NCI-H82 (cell line): ENCODE results near the gene BCAR1.
A peak's percentile ranks its signal among the peaks of the same experiment; 100 is the strongest.
"Not testable (repeated sequence)": the region's sequence is repeated elsewhere in the genome, so short reads cannot be mapped to it uniquely, and the experiment has no call there.

Experiments
- DNase-seq: peaks from one replicate; lab custom pipeline; 2025; lab: John Stamatoyannopoulos, UW

BCAR1 gene

DNA sequence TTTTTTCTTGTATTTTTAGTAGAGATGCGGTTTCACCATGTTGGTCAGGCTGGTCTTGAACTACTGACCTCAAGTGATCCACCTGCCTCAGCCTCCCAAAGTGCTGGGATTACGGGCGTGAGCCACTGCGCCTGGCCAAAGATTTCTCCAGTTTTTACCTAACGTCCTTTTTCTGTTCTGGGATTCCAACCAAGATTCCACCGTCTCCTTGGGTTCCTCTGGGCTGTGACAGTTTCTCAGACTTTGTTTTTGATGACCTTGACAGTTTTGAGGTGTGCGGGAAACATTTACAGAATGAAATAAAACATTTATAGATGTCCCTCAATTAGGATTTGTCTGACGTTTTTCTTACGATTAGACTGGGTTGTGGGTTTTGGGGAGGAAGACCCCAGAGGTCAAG, 17.9 kb upstream of the BCAR1 start:
- DNase-seq: not testable (repeated sequence)

DNA sequence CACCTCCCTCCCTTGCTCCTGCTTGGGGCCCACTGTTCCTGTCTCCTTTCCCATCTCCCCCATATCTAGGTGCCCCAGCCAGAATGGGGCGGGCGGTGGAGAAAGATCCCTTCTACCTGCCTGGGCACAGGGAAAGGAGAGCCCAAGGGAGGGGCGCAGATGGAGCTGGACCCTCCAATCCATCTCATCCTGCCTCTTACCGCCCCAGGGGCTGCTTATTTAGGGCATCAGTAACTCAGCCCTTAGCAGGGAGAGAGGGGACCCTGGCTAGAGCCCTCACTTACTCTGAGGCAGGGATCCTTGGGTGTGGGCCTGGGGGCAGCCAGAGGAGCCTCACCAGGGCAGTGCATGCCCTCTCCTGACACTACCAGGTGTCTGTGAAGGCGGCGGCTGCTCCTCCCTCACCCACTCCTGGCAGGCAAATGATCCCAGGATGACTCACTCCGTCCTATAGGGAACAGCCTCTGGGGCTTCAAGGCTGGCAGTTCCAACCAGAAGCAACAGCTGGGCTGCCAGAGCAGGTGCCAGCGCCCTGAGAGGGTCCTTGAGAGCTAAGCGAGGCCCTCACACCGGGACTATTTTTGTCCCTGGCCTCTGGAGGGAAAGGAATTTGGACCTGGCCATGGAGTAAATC, 16.3 kb upstream of the BCAR1 start:
- DNase-seq: no peak

DNA sequence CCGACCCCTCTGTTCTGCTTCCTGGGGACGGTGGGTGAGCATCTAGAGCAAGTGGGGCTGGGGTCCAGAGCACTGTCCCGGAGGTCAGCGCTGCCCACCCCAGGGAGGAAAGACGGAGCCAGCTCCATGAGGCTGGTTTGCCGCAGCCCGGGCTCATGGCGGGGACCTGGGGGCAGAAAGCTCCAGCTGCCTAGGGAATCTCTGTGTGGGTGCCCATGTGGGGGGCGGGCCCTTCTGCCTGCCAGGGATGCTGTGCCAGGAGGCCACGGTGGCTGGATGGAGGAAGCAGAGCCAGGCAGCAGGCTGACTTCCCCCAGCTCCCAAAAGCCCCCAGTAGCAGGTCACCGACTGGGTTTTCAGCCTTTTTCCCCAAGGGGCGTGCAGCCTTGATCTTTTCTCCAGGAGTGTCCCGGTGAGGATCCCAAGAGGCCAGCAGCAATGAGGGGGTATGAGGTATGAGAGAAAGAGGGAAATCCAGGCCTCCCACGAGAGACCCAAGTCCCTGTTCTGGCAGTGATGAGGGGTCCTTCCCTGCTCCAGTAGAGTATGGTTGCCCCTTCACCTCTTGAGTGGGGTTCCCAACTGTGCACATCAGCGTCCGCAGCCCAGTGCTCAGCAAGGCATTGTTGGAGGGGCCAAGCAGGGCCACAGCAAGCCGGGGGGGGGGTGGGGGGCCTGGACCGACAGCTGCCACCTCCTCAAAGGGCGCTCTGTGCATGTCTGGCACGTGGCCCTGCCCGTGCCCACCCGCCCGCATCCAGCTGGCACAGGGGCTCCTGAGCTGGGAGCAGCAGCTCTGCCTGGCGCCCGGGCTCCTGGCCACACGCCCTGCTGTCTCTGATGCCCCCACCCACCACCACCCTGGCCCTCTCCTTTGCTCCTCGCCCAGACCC, 15.6 kb upstream of the BCAR1 start:
- no peak for DNase-seq

DNA sequence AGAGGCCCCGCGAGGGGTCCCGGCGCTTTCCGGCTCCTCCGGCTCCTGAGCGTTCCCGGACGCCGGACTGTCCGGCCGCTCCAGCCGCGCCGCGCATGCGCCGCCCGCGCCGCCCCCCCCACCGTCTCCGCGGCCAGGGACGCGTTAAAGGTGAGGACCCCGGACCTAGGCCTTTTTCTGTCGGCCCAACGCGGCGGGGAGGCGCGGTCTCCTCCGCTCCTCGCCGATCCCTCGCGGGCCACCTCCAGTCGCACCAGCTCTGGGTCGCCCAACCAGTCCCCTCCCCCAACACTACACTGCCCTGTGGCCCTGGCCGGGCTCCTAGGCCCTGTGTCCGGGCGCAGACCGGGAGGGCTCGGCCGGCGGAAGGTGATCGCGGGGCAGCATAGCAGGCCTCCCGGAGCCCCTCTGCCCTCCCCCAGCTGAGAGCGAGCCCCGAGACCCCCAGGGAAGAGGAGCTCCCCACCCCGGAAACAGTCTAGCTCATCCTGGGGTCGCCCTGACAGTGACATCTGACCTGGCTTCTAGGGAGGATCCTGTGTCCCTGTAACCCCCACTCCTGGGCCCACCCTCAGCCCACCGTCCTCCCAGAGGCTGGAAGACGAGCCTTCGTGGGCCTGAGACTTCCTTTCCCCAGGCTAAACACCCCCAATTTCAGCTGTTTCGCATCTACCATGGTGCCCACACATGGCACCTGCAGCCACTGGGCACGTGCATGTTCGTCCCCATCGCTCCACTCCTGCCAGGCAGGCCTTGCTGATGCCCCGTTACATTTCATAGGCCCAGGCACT, 14.7 kb upstream of the BCAR1 start:
- DNase-seq: peak; percentile 55

DNA sequence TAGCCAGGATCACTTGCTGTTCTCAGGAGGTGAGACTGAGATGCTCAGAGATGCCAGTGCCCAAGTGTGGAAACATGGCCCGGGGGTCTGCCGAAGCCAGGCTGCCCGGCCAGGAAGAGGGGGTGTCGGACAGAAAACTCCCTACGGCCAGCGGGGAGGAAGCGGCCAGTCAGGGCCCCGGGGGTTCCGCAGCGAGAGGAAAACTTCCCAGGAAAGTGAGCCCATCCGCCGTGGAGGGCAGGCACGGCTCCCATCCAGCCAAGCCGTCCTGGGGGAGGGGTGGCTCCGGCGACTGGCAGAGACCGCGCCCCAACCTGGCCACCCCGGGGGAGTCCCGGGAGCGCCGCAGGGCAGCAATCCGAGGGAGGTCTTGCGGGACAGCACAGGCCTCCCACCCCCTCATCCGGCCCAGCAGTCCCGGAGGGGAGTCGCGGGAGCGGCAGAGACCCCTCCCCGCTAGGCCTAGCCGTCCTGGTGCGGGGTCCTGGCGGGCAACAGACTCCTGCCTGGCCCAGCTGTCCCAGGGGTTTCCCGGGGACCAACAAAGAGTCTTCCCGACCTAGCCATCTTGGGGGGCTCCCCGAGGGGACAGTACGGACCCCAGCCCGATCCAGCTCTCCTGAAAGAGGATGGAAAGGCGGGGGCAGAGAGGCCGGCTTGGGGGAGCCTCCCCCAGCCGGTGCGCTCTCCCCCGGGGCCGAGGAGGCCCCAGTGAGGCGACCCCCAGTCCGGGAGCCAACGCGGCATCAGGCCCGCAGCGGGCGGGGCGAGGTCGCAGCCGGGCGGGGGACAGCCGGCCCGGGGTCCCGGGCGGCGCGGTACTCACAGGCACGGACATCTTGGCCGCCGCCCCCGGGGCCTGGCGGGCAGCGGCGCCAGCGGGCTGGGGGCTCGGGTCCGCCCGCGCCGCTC, 13.8 kb upstream of the BCAR1 start:
- peak; percentile 31 for DNase-seq

DNA sequence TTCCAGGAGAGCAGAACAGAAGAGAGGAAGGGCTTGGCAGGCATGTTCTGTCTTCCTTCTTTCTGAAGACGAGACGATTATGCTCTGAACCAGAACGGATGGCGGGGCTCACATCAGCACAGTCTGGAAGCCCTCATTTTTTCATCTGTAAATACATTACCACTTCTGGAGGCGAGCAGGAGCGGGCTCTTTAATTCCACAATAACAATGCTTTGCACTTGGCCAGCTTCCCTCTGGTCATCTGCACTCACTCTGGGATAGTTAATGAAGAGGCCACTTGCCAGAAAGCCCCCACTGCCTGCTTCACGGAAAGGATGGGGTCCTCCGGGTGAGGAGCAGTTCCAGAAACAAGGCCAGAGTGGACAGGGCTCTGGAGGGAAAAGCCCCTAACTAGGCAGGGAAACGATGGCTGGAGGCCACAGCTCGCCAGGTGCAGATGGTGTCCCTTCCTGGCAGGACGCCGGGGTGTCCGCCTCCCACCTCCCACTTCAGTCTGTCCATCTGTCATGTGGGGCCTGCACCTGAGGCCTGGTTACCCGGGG, 13.1 kb upstream of the BCAR1 start:
- DNase-seq: peak; percentile 19

DNA sequence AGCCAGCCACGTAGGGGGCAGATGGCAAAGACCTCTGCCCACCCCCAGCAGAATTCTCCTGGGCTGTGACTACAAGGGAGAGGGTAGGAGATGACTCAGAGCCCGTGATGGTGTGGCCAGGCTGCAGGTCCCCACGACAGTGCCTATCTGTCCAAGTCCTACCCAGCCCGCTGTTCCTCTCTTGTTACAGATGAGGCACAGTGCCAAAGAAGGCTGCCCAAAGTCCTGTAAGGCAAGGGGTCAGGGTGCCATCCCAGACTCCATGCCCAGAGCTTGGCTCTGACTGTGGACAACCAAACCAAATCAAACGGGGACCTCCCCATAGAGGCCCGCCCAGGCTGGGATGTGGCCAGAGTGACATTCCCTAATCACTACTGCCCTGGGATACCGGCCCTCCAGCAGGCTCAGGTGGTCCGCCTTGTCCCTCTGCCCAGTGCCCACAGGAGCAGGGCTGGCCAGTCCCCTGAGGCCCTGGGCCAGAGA, 12.6 kb upstream of the BCAR1 start:
- no peak for DNase-seq

DNA sequence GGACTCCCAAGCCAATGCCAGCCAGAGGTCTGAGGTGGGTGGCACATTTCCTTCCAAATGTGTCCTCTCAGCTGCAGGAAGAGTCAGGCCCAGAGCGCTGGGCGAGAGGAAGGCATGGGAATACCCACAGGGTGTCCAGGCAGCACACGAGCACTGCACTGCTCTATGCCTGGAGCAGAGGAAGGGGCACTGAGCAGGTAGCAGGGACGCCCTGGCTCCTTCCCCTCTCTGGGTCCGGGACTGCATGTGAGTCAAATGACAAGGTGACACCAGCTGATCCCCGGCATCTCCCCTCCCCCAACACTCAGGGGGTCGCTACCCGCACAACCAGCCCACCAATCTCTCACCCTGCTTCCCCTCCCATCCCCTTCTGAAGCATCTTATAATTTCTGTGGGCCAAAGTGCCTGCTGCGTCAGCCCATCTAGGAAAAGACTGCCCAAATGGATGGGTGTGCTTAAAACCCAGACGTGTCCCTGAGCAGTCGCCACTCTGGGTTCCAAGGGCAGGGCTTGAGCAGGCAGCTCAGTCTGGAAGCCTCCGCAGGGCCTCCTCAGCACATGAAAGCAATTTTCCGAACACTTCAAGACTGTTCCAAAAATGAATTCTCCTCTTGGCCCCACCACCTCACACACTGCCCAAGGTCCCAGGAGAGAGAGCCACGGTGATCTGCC, 12.0 kb upstream of the BCAR1 start:
- no peak for DNase-seq

DNA sequence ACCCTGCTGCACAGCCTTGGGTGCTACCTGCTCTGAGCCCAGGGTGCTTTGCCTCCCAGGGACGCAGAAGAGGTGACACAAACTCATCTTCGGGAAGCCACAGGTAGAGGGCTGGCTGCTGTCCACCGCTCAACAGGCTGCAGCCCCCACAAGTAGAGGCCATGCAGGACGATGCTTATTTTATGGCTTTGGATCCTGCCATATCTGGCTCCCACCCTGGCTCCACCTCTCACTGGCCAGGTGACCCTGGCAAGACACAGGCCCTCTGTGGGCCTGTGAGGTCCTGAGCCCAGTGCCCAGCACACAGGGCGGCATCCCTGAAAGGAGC, 11.3 kb upstream of the BCAR1 start:
- DNase-seq: no peak

DNA sequence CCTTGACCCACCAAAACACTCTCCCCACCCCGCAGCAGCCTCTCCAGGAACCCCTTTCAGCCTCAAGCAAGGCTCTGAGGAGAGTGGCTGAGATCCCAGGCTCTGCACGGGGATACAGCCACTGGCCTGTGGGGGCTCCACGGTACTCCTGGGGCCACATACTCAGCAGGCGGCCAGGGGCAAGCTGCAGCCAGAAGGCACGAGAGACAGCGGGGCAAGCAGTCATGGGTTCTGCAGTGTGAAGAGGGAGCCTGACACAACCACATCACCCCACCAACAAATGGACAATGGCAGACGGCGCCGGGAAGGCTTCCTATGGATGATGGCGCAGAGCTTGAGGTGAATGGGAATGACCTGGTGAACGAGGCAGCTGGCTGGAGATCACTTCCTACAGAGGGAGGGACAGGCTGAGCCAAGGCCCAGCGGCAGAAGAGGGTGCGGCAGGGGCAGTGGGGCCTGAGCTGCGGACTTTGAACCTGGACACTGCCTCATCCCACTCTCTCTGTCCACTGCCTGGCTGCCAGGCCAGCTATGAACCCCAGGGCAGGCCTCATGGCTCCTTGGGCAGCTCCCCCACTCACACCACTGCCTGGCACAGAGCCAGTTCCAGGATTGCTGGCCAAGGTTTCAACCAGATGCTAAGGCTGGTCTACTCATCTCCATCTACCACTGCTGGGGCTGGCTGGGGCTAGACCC, 10.8 kb upstream of the BCAR1 start:
- peak; percentile 35 for DNase-seq

DNA sequence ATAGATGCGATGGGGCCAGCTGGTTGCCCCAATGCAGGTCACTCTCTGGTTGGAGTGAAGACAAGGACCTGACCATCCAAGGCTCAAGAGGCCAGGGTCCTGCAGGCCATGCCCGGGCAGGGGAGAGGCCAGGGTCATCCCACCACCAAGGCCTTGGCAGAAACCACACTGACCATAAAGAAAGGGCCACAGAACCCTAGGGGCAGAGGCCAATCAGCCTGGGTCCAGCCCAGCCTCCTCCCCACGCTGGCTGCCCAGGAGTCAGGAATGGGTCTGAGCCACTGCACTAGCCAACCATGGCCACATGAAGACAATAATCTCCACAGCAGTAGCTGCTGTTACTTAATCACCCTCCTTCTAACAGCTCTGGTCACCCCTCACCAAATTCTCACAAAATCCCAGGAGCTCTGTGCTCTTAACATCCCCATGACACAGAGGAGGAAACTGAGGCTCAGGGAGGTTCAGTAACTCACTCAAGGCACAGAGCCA, 10.2 kb upstream of the BCAR1 start:
- no peak for DNase-seq

DNA sequence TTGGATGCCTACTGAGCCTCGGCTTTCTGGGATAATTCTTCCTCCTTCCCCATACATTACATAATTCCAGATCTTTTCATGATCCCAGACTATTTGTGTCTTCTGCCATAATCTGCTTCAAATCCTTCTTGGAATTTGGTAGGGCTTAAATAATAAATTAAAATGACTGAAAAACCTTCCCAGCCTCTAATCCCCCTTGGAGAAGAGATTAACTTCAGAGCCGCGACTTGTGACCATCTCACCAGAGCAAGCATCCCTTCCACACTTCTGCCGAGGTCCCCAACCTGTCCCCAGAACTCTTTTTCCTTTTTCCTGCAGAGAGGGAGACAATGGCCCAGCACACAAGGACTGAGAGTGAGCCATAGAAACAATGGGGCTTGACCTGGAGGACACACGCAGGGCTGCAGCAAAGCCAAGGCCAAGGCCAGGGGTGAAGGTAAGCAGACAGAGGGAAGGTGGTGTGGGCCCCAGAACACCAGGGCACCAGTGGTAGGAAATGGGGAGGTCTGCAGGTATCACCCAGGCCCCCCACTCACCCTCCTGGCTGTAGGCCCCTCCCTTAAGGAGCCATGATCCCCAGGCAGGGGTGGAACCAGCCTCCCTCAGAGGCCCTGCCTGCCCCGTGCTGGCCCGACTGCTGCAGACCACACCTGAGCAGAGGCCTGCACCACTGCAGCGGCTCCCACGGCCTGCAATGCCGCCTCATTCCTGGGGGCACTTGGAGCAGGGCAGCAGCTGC, 9.6 kb upstream of the BCAR1 start:
- peak; percentile 78 for DNase-seq

DNA sequence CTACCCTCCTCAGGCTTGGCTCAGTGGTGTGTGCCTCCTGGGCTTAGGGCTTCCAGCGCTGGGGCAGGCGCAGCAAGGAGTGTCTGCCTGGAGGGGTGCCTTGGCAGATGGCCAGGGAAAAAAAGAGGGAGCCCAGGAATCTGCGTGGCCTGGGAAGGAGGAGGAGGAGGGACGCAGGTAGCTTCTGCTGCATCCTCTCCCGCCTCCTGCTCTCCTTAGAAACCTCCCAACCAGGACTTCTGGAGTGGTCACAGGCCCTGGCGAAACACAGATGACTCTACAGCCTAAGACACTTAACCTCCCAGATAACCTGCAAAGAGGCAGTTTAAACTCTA, 7.3 kb upstream of the BCAR1 start:
- peak; percentile 23 for DNase-seq

DNA sequence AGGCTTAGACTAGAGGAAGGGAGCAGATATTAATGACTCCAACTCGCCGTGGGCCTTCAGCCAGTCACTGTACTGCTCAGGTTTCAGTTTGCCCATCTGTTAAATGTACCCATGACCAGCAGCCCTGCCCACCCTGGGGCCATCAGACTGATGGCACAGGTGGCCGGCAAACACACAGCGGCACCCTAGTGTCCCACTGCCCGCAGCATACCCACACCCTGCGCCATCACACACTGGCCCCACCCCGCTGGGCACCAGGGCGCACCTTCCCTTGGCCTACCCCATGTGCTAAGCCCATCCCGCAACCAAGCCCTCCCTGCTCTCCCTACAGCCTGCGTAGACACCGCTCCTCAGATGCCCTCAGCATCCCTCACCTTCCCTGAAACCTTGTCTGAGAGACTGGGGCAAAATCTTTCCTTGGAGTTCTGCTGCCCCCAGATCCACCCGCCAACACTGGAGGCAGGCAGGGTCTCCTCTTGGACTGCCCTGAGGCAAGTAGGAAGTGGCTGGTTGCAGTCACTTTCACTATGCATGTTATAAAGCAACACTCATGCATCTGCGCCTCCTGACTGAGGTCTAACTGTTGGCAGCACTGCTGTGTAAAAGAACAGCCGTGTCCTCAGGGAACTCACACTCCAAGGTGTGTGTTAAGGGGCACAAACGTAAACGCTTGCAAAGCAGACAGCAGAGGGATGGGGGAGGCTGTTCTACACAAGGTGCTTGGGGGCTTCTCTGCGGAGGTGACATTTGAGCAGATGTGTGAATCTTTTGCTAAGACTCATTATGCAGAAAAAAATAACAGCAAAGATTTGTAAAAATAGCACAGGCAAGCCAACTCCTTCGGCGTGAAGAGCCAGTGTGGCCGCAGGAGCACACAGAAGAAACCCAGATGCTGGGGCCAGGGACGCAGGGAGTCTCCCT, 6.7 kb upstream of the BCAR1 start:
- DNase-seq: no peak

DNA sequence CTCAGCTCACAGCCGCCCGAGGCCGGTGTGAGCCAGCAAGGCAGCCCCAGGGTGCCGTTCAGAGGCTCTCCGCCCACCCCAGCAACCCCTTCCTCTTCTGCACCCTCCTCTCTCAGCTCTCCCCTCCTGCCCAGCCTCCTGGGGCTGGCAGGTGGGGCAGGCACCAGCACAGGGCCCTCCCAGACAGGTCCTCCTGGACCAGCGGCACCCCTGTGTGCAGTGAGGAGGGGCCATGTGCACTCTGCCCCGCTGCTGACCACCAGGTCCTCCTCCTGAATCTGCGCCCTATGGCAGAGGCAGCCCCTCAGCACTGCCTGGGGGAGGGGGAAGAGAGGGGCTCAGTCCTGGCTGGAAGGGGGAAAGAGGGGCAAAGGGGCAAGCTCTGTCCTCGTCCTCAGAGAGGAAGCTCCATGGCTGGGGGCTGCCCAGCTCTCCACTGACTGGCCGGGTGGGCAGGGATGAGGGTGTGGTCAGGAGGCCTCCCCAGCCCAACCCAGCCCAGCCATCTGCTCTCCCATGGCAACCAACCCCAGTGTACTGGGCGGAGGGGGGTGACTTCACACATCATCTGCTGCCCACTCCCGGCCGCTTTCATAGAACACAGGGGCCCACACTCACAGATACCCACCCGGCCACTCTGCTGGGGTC, 5.4 kb upstream of the BCAR1 start:
- peak; percentile 89 for DNase-seq

DNA sequence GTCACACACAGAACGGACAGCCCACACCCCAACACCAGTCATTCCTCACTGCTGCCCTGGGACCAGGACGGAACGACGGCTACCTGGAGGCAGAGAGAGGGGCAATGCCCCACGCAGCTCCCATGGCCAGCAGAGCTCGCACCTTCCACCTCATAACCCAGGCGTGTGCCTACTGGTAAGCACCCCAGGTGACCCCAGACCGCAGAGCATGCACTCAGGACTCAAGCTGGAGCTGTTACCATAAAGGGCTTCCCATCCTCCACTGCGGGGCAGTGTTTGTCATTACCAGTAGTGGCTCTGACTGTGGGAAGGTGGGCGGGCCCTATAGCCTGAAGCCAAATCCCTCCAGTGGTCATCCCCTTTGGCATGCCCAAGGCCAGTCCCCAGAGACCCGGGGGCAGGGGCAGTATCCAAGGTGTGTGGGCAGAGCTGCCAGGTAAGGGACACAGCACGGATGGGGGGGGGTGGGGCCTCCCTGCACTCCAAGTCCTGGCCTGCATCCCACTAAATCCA, 4.7 kb upstream of the BCAR1 start:
- peak; percentile 63 for DNase-seq

DNA sequence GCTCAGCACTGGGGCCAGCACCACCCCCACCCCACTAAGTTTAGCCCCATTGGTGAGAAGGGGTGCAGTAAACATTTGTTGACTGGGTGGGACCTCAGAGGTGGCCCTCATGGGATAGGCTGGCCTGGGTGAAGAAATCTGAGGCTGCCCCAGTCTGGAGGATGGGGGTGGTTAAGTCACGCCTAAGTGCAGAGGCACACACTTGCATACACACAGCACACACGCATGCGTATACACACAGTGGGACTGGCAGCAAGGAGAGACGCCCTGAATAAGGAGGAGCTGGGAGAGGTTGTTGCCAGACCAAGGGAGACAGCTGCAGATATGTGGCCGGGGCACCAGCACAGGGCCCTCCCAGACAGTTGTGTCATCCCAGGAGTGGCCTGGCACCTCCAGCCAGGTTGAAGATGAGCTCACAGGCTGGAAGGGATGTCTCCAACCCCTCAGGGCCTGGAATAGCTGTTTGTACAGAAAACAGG, 3.0 kb upstream of the BCAR1 start:
- DNase-seq: no peak
